ENCODE data around the gene RSAD2.
"Not testable (repeated sequence)": the region's sequence is repeated elsewhere in the genome, so short reads cannot be mapped to it uniquely, and the experiment has no call there.

Gene RSAD2

GRCh38 chr2:6877402-6878304 lies at the start of gene RSAD2:
RSAD2 (plus strand) TSS chr2:6877777; CDS start chr2:6877801, 24 bp downstream.
- FAIRE-seq: no peak

GRCh38 chr2:6828299-6828584 lies 49.3 kb upstream of the RSAD2 start:
- FAIRE-seq: no peak

DNA sequence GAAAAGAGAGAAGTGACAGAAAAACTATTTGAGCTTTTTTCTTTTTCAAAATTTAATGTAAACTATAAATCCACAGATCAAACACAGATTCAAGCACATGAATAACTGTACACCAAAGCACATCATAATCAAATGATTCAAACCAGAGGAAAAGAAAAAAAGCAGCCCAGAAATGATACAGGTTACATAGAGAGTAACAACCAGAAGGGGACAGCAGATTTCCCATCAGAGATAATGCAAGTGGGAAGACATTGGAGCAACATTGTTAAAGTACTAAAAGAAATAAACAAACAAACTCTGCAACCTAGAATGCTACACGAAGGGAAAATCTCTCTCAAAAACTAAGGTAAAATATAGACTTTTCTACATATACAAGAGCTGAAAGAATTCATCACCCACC lies 46.3 kb upstream of the RSAD2 start:
- no peak for FAIRE-seq

DNA sequence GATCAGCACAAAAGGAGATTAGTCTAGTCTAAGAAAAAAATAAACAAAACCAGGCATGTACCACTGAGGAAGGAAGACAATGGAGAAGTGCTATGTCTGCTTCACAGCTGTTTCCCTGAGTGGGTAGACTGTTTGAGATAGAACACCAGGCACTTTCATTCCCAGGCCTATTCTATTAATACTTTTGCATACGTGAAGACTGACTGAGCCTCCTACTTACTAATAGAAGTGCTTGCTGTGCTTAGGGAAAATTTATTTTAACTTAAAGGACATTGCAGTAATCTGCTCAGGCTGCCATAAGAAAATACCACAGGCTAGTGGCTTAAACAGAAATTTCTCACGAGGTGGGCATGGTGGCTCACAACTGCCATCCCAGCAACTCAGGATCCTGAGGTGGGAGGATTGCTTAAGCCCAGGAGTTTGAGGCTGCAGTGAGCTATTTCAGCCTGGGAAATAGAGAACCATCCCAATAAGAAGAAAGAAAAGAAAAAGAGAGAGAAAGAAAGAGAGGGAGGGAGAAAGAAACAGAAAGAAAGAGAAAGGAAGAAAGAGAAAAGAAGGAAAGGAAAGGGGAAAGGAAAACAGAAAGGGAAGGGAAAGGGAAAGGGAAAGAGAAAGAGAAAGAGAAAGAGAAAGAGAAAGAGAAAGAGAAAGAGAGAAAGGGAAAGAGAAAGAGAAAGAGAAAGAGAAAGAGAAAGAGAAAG lies 44.8 kb upstream of the RSAD2 start:
- no peak for FAIRE-seq

DNA sequence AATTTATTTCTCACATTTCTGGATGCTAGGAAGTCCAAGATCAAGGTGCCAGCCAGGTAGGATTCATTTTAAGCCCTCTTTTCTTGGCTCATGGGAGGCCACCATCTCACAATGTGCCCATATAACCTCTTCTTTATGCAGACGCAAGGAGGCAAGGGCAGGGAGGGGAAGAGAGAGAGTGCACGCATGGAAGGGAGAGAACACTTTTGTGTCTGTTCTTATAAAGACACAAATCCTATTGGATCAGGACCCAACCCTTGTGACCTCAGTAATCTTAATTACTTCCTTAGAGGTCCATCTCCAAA lies 44.3 kb upstream of the RSAD2 start:
- FAIRE-seq: no peak

GRCh38 chr2:6834163-6834562 lies 43.4 kb upstream of the RSAD2 start:
- FAIRE-seq: no peak

DNA sequence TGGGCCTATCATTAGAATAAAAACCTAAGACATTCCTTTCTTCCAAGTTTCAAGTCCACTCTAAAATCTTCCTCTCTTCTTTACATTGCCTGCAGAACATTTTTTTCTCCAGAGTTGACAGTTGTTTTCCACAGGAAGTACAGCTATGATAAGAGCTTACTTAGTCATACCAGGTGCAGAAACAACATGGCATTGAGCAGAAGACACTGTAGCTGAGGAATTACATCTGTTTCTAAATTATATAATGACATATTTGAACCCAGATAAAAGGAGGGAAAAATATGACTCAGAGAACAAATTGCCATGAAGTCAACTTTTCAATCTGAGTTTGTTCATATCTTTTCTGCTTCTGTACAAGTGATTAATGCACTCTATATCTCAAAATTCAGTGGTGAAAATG lies 42.1 kb upstream of the RSAD2 start:
- no peak for FAIRE-seq

- no peak for FAIRE-seq
Observed at GRCh38 chr2:6838673-6839319, 38.8 kb upstream of the RSAD2 start.

GRCh38 chr2:6841537-6842287 lies 35.9 kb upstream of the RSAD2 start:
- no peak for FAIRE-seq

GRCh38 chr2:6845312-6845711 lies 32.3 kb upstream of the RSAD2 start:
- no peak for FAIRE-seq

DNA sequence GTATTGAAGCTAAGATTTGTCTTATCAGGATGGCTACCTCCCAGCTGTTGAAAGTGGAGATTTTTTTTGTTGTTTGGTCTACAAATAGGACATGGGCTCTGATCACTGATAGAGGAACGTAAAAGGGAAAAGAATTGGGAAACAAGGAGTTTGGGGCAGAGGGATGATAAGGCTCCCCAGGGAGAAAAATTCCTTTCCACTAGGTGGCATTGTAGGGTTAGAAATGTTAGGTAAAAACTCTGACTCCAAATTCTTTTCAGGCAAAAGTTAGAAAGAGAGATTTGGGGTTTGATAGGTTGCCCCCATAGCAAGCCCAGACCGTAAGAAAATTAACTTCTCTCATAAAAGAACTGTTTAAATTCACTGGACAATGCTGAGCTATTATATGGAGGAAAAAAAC lies 31.7 kb upstream of the RSAD2 start:
- no peak for FAIRE-seq

GRCh38 chr2:6846540-6846939 lies 31.0 kb upstream of the RSAD2 start:
- FAIRE-seq: no peak

DNA sequence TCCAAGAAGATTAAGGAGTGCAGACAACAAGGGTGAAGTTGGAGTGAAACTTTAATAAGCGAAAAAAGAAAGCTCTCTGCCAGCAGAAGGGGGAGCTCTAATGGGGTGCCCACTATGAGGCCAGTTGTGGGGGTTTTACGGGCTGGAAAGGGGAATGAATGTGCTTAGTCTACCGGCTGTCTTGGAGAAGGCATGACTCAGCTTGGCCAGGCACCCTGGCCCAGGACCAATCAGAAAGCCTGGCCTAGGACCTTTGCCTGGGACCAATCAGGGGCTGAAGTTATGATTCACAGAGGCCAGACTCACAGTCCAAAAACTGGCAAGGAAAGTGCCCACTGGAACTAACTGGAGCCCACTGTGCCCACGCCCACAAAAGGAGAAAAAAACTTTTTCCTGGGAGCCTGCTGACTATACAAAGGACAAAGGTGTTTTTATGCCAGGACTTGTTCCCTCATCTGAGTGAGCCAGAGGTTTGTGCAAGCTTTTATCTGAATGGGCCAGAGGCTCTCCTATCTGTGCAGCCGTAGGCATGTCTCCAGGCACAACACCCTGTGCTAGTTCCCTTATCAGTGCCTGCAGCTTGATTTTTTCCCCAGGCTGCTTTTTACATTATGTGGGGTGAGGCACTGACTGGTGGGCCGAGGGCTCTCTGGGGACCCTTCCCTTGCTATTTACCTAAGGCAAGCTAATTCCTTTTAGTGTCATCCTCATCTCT lies 30.5 kb upstream of the RSAD2 start:
- no peak for FAIRE-seq

- FAIRE-seq: no peak
Observed at GRCh38 chr2:6852195-6852594, 25.4 kb upstream of the RSAD2 start.

GRCh38 chr2:6854416-6854815 lies 23.2 kb upstream of the RSAD2 start:
- FAIRE-seq: no peak

DNA sequence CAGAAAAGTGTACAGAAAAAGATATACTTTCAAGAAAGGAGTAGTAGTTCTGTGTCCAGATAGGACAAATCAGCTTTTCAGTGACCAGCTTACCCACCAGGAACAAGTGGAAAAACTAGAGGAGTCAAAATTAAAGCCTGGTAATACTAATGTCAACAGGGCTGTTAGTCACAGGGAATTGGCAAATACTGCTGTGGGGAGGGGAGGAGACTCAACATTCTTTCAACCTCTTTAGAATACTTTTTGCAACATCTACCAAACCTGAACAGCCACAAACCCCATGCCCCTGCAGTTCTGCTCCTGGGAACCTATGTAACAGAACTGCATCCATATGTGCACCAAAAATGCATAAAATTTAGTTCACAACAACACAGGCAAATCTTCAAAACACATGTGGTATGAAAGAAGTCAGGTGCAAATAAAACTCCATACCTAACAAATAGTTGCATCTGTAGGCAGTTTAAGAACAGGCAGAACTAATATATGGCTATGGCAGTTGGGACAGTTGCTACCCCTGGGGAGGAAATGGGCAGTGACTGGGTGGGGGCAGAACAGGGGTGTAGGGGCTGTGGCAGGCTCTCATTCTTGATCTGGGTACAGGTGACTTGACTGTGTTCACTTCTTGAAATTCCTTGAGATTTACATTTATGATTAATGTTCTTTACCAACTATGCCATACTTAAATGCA lies 21.6 kb upstream of the RSAD2 start:
- FAIRE-seq: no peak

- no peak for FAIRE-seq
Observed at GRCh38 chr2:6856548-6856920, 21.0 kb upstream of the RSAD2 start.

DNA sequence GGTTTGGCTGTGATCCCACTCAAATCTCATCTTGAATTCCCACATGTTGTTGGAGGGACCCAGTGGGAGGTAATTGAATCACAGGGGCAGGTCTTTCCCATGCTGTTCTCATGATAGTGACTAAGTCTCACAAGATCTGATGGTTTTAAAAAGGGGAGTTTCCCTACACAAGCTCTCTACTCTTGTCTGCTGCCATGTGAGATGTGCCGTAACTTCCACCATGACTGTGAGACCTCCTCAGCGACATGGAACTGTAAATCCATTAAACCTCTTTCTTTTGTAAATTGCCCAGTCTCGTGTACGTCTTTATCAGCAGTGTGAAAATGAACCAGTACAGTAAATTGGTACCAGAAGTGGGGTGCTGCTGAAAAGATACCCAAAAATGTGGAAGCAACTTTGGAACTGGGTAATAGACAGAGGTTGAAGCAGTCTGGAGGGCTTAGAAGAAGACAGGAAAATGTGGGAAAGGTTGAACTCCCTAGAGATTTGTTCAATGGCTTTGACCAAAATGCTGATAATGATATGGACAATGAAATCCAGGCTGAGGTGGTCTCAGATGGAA lies 19.0 kb upstream of the RSAD2 start:
- FAIRE-seq: not testable (repeated sequence)

- no peak for FAIRE-seq
Observed at GRCh38 chr2:6860296-6860695, 17.3 kb upstream of the RSAD2 start.

- FAIRE-seq: no peak
Observed at GRCh38 chr2:6863792-6864191, 13.8 kb upstream of the RSAD2 start.

GRCh38 chr2:6864231-6864754 lies 13.3 kb upstream of the RSAD2 start:
- no peak for FAIRE-seq
